Measurements from ENCODE around the gene TMEM198.
A peak's percentile ranks its signal among the peaks of the same experiment; 100 is the strongest.

Gene TMEM198

GRCh38 chr2:219591091-219591490 lies 47.3 kb downstream of the TMEM198 start:
- no peak for DNase-seq

GRCh38 chr2:219592736-219593135 lies 48.9 kb downstream of the TMEM198 start:
- DNase-seq, result no peak

DNA sequence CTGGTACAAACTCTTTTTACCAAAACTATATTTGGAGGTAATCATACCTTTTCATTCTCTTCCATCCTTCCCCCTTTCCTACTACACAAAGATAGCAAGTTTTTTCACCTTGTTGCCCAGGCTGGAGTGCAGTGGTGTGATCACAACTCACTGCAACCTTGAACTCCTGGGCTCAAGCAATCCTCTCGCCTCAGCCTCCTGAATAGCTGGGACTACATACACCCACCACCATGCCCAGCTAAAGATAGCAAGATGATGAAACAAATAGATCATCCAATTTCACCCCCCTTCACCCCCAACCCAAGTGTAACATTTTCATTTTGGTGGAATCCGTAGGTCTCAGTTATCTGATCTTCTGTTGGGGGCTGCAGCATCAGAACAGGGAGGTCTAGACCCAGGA lies 49.3 kb downstream of the TMEM198 start:
- no peak for DNase-seq

- no peak for DNase-seq
Observed at GRCh38 chr2:219595256-219595655, 51.4 kb downstream of the TMEM198 start.

DNA sequence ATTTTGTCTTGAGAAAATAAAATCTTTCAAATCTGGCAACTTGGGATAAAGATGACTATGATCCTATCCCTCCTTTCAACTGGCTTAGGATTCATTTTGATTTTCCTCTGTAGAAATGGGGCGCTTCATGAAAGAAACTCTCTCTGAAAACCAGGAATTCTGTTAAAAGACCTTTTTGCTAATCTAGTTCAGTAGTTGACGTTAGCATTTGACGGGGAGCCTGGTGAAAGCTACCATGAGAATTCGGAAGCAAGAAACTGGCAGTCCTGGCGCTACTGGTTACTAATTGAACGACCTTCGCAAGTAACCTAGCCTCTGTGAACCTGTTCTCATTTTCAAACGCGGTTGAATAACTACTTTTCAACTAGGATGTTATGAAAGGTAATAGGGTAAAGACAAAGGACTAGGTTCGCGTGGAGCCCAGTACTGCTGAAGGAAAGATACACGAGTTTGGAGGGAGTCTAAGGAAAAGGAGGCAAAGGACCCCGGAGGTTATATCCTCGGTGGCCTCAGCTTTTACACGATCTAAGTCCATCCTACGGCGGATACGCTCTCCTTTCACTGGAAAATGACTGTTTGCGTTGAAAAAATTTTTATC lies 53.2 kb downstream of the TMEM198 start:
- DNase-seq, result no peak

GRCh38 chr2:219597552-219598307 lies 53.9 kb downstream of the TMEM198 start, which contains the start of gene STK11IP:
STK11IP (plus strand) TSS chr2:219597857; CDS start chr2:219598120, 263 bp downstream.
- peak; percentile 81 for DNase-seq

DNA sequence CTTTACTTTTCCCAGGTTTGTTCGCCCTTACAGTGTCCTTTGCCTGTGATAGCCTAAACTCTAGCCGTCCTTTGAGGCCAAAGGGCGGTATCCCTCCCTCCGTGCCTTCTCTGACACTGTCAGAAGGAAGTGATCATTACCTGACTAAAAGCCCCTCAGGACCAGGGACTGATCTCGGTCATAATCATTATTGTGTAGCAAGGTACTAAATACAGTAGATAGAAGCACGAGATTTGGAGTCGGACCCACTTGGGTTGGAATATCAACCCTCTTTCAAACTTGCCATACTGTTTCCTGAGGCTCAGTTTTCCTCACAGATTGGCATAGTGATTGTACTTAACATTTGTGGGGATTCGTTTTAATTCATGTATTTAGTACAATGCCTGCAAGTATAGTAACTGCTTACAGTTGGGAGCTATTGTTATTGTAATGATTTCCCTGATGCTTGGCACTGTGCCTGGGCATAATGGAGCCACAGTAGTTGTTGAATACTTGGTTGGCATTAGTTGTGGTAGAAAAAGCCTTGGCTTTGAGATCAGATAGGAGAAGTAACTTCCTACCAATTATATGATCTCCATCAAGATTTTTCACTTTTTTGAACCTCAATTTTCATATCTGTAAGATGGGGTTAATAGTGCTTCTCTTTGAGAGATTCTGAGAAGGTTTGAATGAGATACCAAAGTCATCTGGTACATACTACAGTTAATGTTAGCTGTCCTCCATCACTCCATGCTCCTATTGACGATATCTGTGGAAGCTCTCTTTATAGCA lies 54.7 kb downstream of the TMEM198 start:
- peak; percentile 1 for DNase-seq
